Loucy (cell line): Measurements from ENCODE around the gene SMOC2.

ENCODE experiments used
- CTCF ChIP-seq: fragments of 200-600 bp; sonication (generic); conservative IDR thresholded peaks from 2 replicates; pipeline ENCODE4 v1.5.1; 2014; ENCODE audit warnings: mild to moderate bottlenecking, antibody characterized with exemption, low read length
- EZH2phosphoT487 ChIP-seq: fragments of 200-600 bp; IDR thresholded peaks from 2 replicates; pipeline ENCODE4 v1.6.1; 2018; ENCODE audit warnings: antibody characterized with exemption, mild to moderate bottlenecking, moderate library complexity, borderline replicate concordance

GRCh38 chr6:168554472-168554871, 113.5 kb downstream of the SMOC2 start:
- TF ChIP-seq CTCF (no peak), EZH2phosphoT487 (no peak)
